IMR-90 (cell line): ENCODE data around the gene MLLT10. TPM values are rescaled to one million over a fixed set of nuclear protein-coding genes. Genes with fewer than 3 reads are reported as not detected.

Experiments used
- ATAC-seq: fragments of 200-7000 bp; cut with Tn5 transposase; 2 replicates; pipeline ENCODE4 v1.9.1; 2020; ENCODE audit warnings: low read depth, mild to moderate bottlenecking, moderate library complexity
- BruUV-seq: library from RNA; stranded (reverse); fragments of 400-500 nt; replicated peaks from 2 replicates; lab custom pipeline; 2021; lab: Mats Ljungman, UMichigan
- CTCF ChIA-PET: fragments of 300-600 bp; formaldehyde crosslinking; extraction: SDS; loops from one replicate; lab custom pipeline; 2021; ENCODE audit warnings: antibody characterized with exemption; lab: Yijun Ruan, JAX
- POLR2A ChIA-PET: fragments of 300-600 bp; sonication (Branson Sonifier 250); formaldehyde crosslinking; loops from one replicate; lab custom pipeline; 2022; ENCODE audit warnings: antibody characterized with exemption; ENCODE audit not compliant: unreplicated experiment; lab: Charles Lee
- DNase-seq: peaks from one replicate; pipeline ENCODE4 v3.0.0; 2013
- H2AFZ ChIP-seq: replicated peaks from 2 replicates; pipeline ENCODE3; 2013; ENCODE audit warnings: low read length, mild to moderate bottlenecking; ENCODE audit not compliant: poor library complexity
- H2AK5ac ChIP-seq: 2 replicates; pipeline ENCODE4 v1.6.1; 2013; ENCODE audit warnings: low read depth, low read length, inconsistent platforms
- H2AK9ac ChIP-seq: replicated peaks from 2 replicates; pipeline ENCODE3; 2013; ENCODE audit warnings: mild to moderate bottlenecking, low read depth, low read length, moderate library complexity; ENCODE audit not compliant: poor library complexity
- H2BK120ac ChIP-seq: 2 replicates; pipeline ENCODE4 v1.6.1; 2013; ENCODE audit warnings: low read depth, low read length, inconsistent platforms
- H2BK15ac ChIP-seq: 3 replicates; pipeline ENCODE4 v1.6.1; 2013; ENCODE audit warnings: low read depth, low read length, inconsistent platforms
- H2BK20ac ChIP-seq: 2 replicates; pipeline ENCODE4 v1.6.1; 2013; ENCODE audit warnings: low read depth, mild to moderate bottlenecking, inconsistent platforms, low read length, moderate library complexity
- H2BK5ac ChIP-seq: 2 replicates; pipeline ENCODE4 v1.6.1; 2013; ENCODE audit warnings: mild to moderate bottlenecking, low read depth, low read length, inconsistent platforms; ENCODE audit not compliant: poor library complexity, severe bottlenecking
- H3K14ac ChIP-seq: replicated peaks from 2 replicates; pipeline ENCODE4 v1.6.1; 2013; ENCODE audit warnings: low read depth, low read length, inconsistent platforms
- H3K18ac ChIP-seq: 2 replicates; pipeline ENCODE4 v1.6.1; 2013; ENCODE audit warnings: low read depth, low read length, control low read depth
- H3K23ac ChIP-seq: 2 replicates; pipeline ENCODE4 v1.6.1; 2013; ENCODE audit warnings: low read depth, low read length, inconsistent platforms
- H3K27ac ChIP-seq: 2 replicates; pipeline ENCODE4 v1.5.1; 2013; ENCODE audit warnings: mild to moderate bottlenecking, control low read depth, low read length; ENCODE audit not compliant: insufficient read depth
- H3K27me3 ChIP-seq: 2 replicates; pipeline ENCODE4 v1.6.1; 2013; ENCODE audit warnings: low read length; ENCODE audit not compliant: control insufficient read depth, insufficient read depth
- H3K36me3 ChIP-seq: 2 replicates; pipeline ENCODE4 v1.6.1; 2013; ENCODE audit warnings: low read length, mixed read lengths; ENCODE audit not compliant: control insufficient read depth, insufficient read depth
- H3K4ac ChIP-seq: 2 replicates; pipeline ENCODE4 v1.6.1; 2013; ENCODE audit warnings: low read depth, low read length, inconsistent platforms
- H3K4me1 ChIP-seq: 2 replicates; pipeline ENCODE4 v1.6.1; 2013; ENCODE audit warnings: low read length, mixed read lengths; ENCODE audit not compliant: control insufficient read depth, insufficient read depth
- H3K4me2 ChIP-seq: 2 replicates; pipeline ENCODE4 v1.6.1; 2013; ENCODE audit warnings: low read depth, mild to moderate bottlenecking, control low read depth, low read length, moderate library complexity
- H3K4me3 ChIP-seq: 2 replicates; pipeline ENCODE4 v1.5.1; 2013; ENCODE audit warnings: low read depth, mild to moderate bottlenecking, control low read depth, low read length, moderate library complexity; ENCODE audit not compliant: insufficient read depth
- H3K56ac ChIP-seq: 2 replicates; pipeline ENCODE4 v1.6.1; 2013; ENCODE audit warnings: low read length, inconsistent platforms; ENCODE audit not compliant: insufficient read depth; ENCODE audit errors: extremely low read depth
- H3K79me1 ChIP-seq, 2 experiments: 2 replicates each; pipeline ENCODE4 v1.6.1; 2013; ENCODE audit warnings: low read length in 2 of 2, inconsistent platforms in 1 of 2, low read depth in 1 of 2
- H3K9ac ChIP-seq: 2 replicates; pipeline ENCODE4 v1.6.1; 2013; ENCODE audit warnings: low read depth, low read length, control low read depth
- H3K9me1 ChIP-seq: 2 replicates; pipeline ENCODE4 v1.6.1; 2013; ENCODE audit warnings: low read length, inconsistent platforms; ENCODE audit not compliant: insufficient read depth
- H3K9me3 ChIP-seq: 2 replicates; pipeline ENCODE4 v1.6.1; 2013; ENCODE audit warnings: low read length; ENCODE audit not compliant: control insufficient read depth, insufficient read depth
- H4K20me1 ChIP-seq: 2 replicates; pipeline ENCODE4 v1.6.1; 2013; ENCODE audit warnings: low read length, inconsistent platforms; ENCODE audit not compliant: insufficient read depth
- H4K5ac ChIP-seq: 2 replicates; pipeline ENCODE4 v1.6.1; 2013; ENCODE audit warnings: mild to moderate bottlenecking, low read depth, low read length, control low read depth
- H4K8ac ChIP-seq, 2 experiments: 2 replicates each; pipeline ENCODE4 v1.6.1; 2013; ENCODE audit warnings: low read depth in 2 of 2, low read length in 2 of 2, control low read depth in 1 of 2, inconsistent platforms in 1 of 2
- H4K91ac ChIP-seq: 2 replicates; pipeline ENCODE4 v1.6.1; 2013; ENCODE audit warnings: low read depth, low read length, inconsistent platforms; ENCODE audit not compliant: insufficient read depth
- BHLHE40 ChIP-seq: fragments of 150-350 bp; IDR thresholded peaks from 2 replicates; pipeline ENCODE4 v1.6.1; 2016; ENCODE audit warnings: mild to moderate bottlenecking, low read depth, low read length
- CEBPB ChIP-seq: IDR thresholded peaks from 2 replicates; pipeline ENCODE4 v1.6.1; 2012; ENCODE audit warnings: low read depth, low read length, improper control_type of control experiment
- MAFK ChIP-seq: IDR thresholded peaks from 2 replicates; pipeline ENCODE4 v1.6.1; 2012; ENCODE audit warnings: low read depth, low read length, improper control_type of control experiment
- NFE2L2 ChIP-seq: fragments of 150-350 bp; IDR thresholded peaks from 2 replicates; pipeline ENCODE4 v1.6.1; 2016; ENCODE audit warnings: low read depth, mild to moderate bottlenecking, low read length
- POLR2A ChIP-seq: IDR thresholded peaks from 2 replicates; pipeline ENCODE4 v1.6.1; 2012; ENCODE audit warnings: mild to moderate bottlenecking, low read depth, low read length
- RAD21 ChIP-seq: IDR thresholded peaks from 2 replicates; pipeline ENCODE4 v1.6.1; 2012; ENCODE audit warnings: low read length, improper control_type of control experiment
- RCOR1 ChIP-seq: IDR thresholded peaks from 2 replicates; pipeline ENCODE4 v1.6.1; 2012; ENCODE audit warnings: mild to moderate bottlenecking, low read length, improper control_type of control experiment; ENCODE audit not compliant: insufficient replicate concordance
- RFX5 ChIP-seq: IDR thresholded peaks from 2 replicates; pipeline ENCODE4 v1.8.0; 2012; ENCODE audit warnings: low read depth, mild to moderate bottlenecking, low read length, moderate library complexity
- SMC3 ChIP-seq: fragments of 150-350 bp; IDR thresholded peaks from 2 replicates; pipeline ENCODE4 v1.6.1; 2016; ENCODE audit warnings: low read depth, mild to moderate bottlenecking, antibody characterized with exemption, low read length, moderate library complexity
- USF2 ChIP-seq: fragments of 150-350 bp; IDR thresholded peaks from 2 replicates; pipeline ENCODE4 v1.6.1; 2017; ENCODE audit warnings: mild to moderate bottlenecking, antibody characterized with exemption, low read length, low read depth
- WGBS, 2 experiments: methylation state at CpG; one replicate each; pipeline versions ENCODE4 v1.1.5 to v1.1.7; 2013; ENCODE audit warnings: missing lambda C conversion rate in 2 of 2; ENCODE audit not compliant: insufficient read length in 1 of 2; ENCODE audit errors: extremely low coverage in 2 of 2; 5-methylcytosine and 5-hydroxymethylcytosine counted together
- dilution Hi-C: fragments of 300-500 bp; cut with HindIII; formaldehyde crosslinking; loops from one replicate; pipeline ENCODE4 v1.14.3; 2018; ENCODE audit warnings: low sequenced_read_pairs; ENCODE audit not compliant: unreplicated experiment
- in situ Hi-C: fragments of 300-500 bp; cut with MboI; formaldehyde crosslinking; loops from 3 replicates; pipeline ENCODE4 v1.14.3; 2019; ENCODE audit warnings: low sequenced_read_pairs, inconsistent platforms, mixed read lengths
- intact Hi-C: fragments of 100-400 bp; cut with micrococcal nuclease; formaldehyde crosslinking; loops from 2 replicates; pipeline ENCODE4 v1.10.0; 2022
- polyA plus RNA-seq, 3 experiments: library from polyadenylated mRNA; depleted of rRNA; stranded (reverse); fragments of >200 nt; gene quantifications; 2 replicates each; pipeline ENCODE4 v1.2.3, GENCODE V29; 2012; ENCODE audit warnings: low replicate concordance in 1 of 3
- total RNA-seq: library from RNA; depleted of rRNA; stranded (reverse); fragments of >200 nt; gene quantifications from 2 replicates; pipeline ENCODE4 v1.2.3, GENCODE V29; 2012

The MLLT10 gene
- total and polyA plus RNA-seq, 2 of the 4 experiments (the other 2 are of a cell fraction): 22.5 to 29.0 TPM

DNA sequence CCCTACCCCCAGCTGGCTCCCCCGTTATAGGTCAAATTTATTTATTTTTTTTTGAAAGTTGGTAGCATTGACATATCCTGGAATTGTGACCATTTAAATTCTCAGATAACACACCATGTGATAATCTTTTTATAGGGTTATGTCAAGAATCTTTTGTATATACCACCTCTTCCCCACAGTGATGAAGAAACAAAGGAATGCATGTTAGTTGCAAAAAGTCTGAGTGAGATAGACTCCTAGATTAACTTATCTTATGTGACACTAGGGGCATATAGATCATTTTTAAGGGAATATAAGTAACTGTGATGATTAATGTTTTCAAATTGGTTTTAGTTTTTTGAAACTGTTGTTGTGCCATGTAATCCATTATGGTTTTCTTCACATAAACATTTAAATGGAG, 68.3 kb downstream of the MLLT10 start:
- H3K23ac ChIP-seq: no peak overlapping the region
- H3K56ac ChIP-seq: no peak overlapping the region
- peaks cover 4% of the 10 kb centered on the region; the same call in 1 of the 2 replicates for H3K9me1 ChIP-seq
- H4K5ac ChIP-seq: no peak overlapping the region
- no peaks in the 10 kb centered on the region for H3K9me3 ChIP-seq
- H2BK15ac ChIP-seq: no peak overlapping the region
- peak; percentile 69 for ATAC-seq
- H3K18ac ChIP-seq: no peak overlapping the region
- no CpG with 5 or more reads among the region's 1 CpG for WGBS, 2 experiments
- H2AFZ ChIP-seq: no peak overlapping the region
- TF ChIP-seq NFE2L2 (no peak), RFX5 (no peak), CEBPB (no peak), MAFK (no peak), POLR2A (no peak), USF2 (no peak), BHLHE40 (no peak), SMC3 (no peak), RCOR1 (no peak), RAD21 (no peak)
- no peak overlapping the region for H2AK5ac ChIP-seq
- H3K4me2 ChIP-seq: peak overlapping the region; percentile 27; the same call in 1 of the 2 replicates
- no peaks in the 10 kb centered on the region for H3K27me3 ChIP-seq
- peaks cover 44 to 72% of the 10 kb centered on the region in 2 experiments for H3K79me1 ChIP-seq
- no peak overlapping the region for H2AK9ac ChIP-seq
- H2BK120ac ChIP-seq: no peak overlapping the region
- no peak overlapping the region for H3K9ac ChIP-seq
- no peak overlapping the region for H3K4ac ChIP-seq
- intact Hi-C loops (no loop called here), dilution Hi-C loops (no loop called here), in situ Hi-C loops (no loop called here)
- H3K14ac ChIP-seq: no peak overlapping the region
- H3K27ac ChIP-seq: no peak overlapping the region
- H2BK20ac ChIP-seq: no peak overlapping the region
- H4K91ac ChIP-seq: no peak overlapping the region
- no peak overlapping the region for H2BK5ac ChIP-seq
- DNase-seq: peak; percentile 42
- ChIA-PET CTCF (no interaction called here), POLR2A (no interaction called here)
- H4K20me1 ChIP-seq: peaks cover 22% of the 10 kb centered on the region
- BruUV-seq: no TSS peak
- no peak overlapping the region for H4K8ac ChIP-seq
- H3K4me3 ChIP-seq: no peak overlapping the region
- peaks cover 9% of the 10 kb centered on the region for H3K36me3 ChIP-seq
- H3K4me1 ChIP-seq: peaks cover 5% of the 10 kb centered on the region
